NCI-H2196 treated with DMSO at 0.1 percent for 48 hours (cell line): ENCODE data around the gene VGLL4.
"Not testable (repeated sequence)": the region's sequence is repeated elsewhere in the genome, so short reads cannot be mapped to it uniquely, and the experiment has no call there.

Experiments used
- DNase-seq: peaks from one replicate; lab custom pipeline; 2025; ENCODE audit not compliant: unreplicated experiment; lab: John Stamatoyannopoulos, UW

The VGLL4 gene

DNA sequence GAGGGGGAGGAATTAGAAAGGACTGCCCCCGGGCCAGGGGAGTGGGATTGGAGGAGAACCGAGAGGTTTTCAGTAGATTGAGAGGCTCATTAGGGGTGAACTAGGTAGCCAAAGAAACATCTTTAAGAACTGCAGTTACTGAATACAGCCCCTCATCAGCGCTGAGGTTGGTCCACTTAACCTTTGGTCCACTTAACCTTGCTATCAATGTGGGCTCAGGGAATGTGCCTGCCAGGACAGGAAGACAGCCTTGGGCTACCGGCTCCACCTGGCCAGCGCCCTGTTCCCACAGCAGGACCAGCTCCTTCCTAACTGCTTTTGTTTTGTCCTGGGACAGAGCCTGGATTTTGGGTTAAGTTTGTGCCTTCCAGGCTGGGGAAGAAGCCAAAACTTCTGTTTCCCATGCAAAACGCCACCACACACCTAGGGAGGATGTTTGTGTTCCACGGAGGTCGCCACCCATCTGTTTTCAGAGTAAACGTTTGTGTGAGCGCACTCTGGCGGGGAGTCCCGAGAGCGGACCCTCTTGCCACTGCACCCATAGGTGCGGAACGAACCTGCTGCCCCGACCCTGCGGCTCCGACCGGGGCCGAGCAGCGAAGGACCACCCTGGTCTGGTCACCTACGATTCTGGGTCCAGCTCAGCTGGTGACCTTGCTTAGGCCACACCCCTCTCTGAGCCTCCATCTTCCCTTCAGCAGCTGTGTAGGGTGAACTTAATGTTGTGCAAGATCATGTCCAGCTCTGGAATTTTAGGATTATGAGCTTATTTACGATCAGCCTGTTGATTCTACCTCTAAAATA, 107.4 kb downstream of the VGLL4 start:
- DNase-seq: no peak

DNA sequence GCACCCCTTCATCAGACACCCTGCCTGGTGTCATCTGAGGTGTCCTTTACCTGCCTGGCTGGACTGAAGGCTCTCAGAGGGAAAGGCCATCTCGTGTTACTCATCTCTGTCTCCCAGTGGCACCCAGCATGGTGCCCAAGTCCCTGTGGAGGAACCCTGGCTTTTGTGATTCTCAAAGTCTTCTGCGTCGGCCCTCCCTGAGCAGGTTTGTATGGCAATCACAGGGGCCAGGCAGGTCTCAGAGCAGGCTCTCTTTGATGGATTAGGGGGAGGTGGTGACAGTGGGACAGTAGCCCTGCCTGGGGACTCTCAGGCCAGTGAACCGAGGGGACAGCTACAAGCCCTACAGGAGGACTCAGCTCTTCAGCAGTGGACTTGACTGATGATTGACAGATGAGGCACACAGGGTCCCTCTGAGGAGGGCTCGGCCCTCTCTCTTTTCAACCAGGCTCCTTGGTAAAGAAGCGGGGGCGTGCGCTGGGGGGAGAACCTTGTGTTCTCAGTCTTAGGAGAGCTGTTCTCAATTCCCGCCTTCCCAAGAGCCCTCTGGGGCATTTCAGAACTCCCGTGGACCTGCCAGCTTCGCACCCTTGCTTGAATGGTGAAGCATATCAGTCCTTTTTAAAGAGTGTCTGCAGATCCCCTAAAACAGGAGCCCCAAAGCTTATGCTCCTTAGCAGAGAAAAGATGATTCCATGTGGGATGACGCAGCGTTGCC, 108.3 kb downstream of the VGLL4 start:
- no peak for DNase-seq

DNA sequence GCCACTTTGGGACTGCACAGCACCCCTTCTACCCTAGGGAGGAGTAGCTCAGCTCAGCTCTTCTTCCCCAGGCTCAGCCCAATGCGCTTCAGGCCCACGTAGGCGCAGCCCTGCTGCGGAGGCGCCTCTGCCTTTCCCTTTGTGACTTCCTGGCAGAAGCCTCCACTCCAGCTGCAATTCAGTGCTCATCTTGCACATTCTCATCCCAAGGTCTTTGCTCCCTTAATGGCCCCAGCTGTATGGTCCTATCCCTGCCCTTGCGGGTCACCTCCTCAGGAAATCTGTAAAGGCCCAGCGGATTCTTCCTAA, 109.0 kb downstream of the VGLL4 start:
- no peak for DNase-seq

DNA sequence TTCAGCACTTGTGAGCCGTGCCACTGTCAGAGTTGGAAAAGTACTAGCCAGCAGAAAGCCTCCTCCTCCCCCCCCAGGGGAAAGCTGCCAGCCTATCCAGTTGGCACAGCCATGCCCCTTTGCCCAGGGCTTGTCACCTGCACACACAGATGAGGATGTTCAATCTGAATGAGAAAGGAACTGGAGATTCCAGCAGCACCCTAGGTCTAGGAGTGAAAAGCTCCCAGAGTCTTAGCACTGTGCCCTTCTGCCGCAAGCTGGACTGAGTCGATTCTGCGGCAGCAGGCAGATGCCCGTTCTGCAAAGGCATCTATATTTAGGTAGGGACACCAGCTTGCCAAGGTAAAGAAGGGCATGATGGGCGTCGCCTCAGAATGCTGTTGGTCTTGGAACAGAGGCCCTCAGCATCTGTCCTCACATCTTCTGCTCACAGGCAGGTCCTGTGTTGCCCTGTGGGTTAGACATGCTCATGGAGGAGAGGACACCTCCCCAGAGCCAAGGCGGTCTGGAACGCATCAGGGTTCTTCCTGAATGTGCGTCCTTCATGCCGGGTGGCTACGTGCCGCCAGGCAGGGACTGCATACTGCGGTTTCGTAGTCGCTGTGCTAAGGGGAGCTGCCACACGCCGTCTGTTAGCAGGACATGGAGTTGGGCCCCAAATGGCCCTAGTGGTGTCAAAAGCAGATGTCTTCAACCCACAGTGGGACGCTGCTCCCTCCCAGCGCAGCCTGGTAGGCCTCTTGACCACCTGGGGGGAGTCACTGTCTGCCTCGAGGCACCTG, 109.5 kb downstream of the VGLL4 start:
- no peak for DNase-seq

DNA sequence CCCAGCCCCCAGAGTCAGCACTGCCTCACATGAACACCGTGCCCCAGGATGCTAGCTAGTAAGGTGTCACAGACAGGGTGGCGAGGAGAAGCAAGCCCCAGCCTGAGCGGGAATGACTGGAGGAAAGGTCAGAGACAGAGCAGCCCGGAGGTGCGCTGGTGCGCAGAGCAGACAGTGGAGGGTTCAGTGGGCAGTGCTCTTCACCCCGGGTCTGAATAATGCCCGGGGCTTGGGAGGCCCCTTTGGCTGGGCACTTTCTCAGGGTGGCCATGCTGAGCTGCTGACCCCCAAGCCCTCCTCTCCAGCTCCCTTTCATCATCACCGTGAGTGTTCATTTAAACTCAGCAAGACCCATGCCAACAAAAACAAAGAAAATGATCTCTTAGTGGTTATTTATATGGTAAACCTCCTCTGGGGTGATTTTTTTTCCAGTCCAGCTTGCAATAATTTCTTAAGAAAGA, 110.8 kb downstream of the VGLL4 start:
- no peak for DNase-seq

- DNase-seq: no peak
These were observed 113.5 kb downstream of the VGLL4 start for GRCh38 chr3:11530153-11530721.

GRCh38 chr3:11529281-11529680, 114.4 kb downstream of the VGLL4 start:
- no peak for DNase-seq

DNA sequence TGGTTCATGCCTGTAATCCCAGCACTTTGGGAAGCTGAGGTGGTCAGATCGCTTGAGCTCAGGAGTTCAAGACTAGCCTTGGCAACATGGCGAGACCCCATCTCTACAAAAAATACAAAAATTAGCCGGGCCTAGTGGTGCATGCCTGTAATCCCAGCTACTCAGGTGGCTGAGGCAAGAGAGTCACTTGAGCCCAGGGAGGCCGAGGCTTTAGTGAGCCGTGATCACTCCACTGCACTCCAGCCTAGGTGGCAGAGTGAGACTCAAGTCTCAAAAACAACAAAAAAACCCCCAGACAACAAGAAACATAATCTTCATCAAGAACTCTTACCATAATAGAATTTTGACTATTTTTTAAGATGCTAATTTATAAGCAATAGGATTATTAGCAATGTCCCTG, 117.6 kb downstream of the VGLL4 start:
- DNase-seq: not testable (repeated sequence)

- DNase-seq: no peak
These were observed 120.1 kb downstream of the VGLL4 start for GRCh38 chr3:11523572-11524101.

- DNase-seq: no peak
These were observed 120.7 kb downstream of the VGLL4 start for GRCh38 chr3:11522953-11523571.

GRCh38 chr3:11522398-11522715, 121.4 kb downstream of the VGLL4 start:
- DNase-seq: no peak

DNA sequence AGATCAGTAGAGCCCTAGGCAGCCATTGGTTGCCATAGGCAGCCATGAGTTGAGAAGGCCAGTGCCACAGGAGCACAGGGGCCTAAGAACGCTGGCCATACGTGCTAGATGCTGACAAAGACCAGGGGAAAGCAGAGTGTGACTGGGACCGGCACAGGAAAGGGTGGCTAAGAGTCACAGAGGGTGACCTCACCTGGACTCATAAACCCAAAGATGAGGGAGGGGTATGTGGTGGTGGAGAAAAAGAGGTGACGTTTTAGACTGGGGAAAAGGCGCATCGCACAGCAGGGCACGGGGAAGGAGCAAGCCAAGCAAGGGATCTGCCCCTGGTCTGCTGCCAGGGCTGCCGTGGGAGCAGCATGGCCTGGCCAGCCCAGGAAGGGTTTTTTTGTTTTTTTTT, 122.5 kb downstream of the VGLL4 start:
- no peak for DNase-seq

- DNase-seq: no peak
These were observed 126.1 kb downstream of the VGLL4 start for GRCh38 chr3:11517601-11518000.

GRCh38 chr3:11514191-11514821, 129.4 kb downstream of the VGLL4 start:
- DNase-seq: no peak

DNA sequence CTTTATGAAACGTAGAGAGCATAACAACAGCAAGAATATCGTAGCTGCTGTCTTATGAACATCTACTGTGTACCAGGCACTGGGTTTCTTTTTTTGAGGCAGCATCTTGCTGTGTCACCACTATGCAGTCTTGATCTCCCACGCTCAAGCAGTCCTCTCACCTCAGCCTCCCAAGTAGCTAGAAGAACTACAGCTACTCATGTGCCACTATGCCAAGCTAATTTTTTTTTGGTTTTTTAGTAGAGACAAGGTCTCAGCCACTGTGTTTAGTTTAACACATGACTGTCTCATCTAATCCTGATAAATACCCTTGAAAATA, 129.9 kb downstream of the VGLL4 start:
- DNase-seq: no peak

DNA sequence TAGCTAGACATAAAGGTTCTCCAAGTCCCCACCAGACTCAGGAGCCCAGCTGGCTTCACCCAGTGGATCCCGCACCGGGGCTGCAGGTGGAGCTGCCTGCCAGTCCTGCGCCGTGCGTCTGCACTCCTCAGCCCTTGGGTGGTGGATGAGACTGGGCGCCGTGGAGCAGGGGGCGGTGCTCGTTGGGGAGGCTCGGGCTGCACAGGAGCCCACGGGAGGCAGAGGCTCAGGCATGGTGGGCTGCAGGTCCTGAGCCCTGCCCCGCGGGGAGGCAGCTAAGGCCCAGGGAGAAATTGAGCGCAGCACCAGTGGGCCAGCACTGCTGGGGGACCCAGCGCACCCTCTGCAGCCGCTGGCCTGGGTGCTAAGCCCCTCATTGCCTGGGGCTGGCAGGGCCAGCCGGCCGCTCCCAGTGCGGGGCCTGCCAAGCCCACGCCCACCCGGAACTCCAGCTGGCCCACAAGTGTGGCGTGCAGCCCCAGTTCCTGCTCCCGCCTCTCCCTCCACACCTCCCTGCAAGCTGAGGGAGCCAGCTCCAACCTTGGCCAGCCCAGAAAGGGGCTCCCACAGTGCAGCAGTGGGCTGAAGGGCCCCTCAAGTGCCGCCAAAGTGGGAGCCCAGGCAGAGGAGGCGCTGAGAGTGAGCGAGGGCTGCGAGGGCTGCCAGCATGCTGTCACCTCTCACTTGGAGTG, 130.4 kb downstream of the VGLL4 start:
- not testable (repeated sequence) for DNase-seq

DNA sequence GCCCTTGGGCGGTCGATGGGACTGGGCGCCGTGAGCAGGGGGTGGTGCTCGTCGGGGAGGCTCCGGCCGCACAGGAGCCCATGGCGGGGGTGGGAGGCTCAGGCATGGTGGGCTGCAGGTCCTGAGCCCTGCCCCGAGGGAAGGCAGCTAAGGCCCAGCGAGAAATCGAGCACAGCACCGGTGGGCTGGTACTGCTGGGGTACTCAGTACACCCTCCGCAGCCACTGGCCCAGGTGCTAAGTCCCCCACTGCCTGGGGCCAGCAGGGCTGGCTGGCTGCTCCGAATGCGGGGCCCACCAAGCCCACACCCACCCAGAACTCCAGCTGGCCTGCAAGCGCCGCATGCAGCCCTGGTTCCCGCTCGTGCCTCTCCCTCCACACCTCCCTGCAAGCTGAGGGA, 132.1 kb downstream of the VGLL4 start:
- not testable (repeated sequence) for DNase-seq

DNA sequence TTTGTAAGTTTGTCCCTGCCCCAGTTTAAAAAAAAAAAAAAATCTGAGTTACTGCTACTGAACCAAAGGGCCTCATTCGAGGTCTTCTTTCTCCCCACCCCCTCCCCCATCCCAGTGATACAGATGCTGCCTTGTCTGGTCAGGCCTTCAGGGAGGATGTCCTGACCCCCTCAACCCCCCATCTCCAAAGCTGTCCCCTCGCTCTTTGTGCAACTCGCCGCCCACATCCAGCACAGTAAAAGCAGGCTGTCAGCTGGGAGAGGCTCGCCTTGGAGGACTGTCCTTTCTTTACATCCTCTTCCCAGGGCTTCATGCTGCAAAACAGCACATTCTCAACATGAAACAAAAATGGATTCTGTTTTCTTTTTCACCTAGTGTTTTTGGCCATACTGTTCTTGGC, 133.4 kb downstream of the VGLL4 start:
- no peak for DNase-seq

GRCh38 chr3:11510001-11510340, 133.7 kb downstream of the VGLL4 start:
- DNase-seq: no peak
